ENCODE results near the gene FBXO41.

Gene FBXO41

DNA sequence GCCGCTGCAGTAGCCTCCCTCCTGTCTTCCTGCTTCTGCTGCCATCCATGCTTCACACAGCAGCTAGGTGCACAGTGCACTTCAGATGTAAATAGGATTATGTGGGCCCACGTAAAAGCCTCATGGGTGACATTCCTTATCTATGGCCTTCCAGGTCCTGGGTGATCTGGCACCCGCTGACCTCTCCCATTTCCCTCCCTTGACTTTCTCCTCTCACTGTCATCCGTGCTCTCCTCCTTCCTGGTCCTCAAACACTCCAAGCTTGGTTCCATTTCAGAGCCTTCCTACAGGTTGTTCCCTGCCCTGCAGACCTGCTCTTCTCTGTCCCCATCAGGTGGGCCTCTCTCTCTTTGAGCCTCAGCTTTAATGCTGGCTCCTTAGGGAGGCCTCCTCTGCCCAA lies 74.3 kb downstream of the FBXO41 start:
- no peak for DNase-seq

DNA sequence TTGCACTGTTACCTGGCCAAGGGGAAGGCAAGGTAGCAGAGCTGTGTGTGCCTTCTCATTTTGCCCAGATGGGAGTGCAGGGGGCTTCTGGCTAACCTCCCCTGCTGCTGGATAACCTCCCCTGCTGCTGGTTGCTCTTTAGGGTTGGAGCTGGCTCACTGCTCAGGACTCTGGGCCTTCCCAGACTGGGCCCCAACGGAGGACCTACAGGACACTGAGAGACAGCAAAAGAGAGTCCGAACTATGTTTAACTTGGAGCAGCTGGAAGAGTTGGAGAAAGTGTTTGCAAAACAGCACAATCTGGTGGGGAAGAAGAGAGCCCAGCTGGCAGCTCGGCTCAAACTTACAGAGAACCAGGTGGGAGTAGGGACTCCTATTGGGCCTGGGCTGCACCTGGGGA lies 76.0 kb downstream of the FBXO41 start:
- no peak for DNase-seq

DNA sequence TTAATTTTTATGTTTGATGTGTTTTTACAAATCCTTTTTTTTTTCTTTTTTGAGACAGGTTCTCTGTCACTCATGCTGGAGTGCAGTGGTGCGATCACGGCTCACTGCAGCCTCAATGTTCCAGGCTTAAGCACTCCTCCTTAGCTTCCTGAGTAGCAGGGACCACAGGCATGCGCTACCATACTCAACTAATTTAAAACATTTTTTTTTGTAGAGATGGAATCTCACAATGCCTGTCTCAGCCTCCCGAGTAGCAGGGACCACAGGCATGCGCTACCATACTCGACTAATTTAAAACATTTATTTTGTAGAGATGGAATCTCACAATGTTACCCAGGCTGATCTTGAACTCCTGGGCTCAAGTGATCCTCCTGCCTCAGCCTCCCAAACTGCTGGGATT lies 78.7 kb downstream of the FBXO41 start:
- no peak for DNase-seq

Data from CD4-positive, alpha-beta T cell treated with Interleukin-12 subunit alpha and Interleukin-12 subunit beta, for 1 hour (primary cell).